HG03342 (cell line): Measurements from ENCODE around the gene TTC39C.
A peak's percentile ranks its signal among the peaks of the same experiment; 100 is the strongest.

Source experiments
- ATAC-seq: cut with Tn5 transposase; IDR thresholded peaks from one replicate; pipeline ENCODE4 v1.9.1; 2021; ENCODE audit warnings: mild to moderate bottlenecking, moderate library complexity; ENCODE audit not compliant: unreplicated experiment

The TTC39C gene

GRCh38 chr18:24014062-24014985 is at the start of gene TTC39C:
TTC39C (plus strand) TSS chr18:24014754; CDS start chr18:24014872, 118 bp downstream.
- ATAC-seq = peak; percentile 41

- ATAC-seq = no peak
Observed at GRCh38 chr18:23966909-23967308, 47.6 kb upstream of the TTC39C start.

- ATAC-seq = peak; percentile 63
Observed at GRCh38 chr18:23967321-23968089, 47.0 kb upstream of the TTC39C start.

DNA sequence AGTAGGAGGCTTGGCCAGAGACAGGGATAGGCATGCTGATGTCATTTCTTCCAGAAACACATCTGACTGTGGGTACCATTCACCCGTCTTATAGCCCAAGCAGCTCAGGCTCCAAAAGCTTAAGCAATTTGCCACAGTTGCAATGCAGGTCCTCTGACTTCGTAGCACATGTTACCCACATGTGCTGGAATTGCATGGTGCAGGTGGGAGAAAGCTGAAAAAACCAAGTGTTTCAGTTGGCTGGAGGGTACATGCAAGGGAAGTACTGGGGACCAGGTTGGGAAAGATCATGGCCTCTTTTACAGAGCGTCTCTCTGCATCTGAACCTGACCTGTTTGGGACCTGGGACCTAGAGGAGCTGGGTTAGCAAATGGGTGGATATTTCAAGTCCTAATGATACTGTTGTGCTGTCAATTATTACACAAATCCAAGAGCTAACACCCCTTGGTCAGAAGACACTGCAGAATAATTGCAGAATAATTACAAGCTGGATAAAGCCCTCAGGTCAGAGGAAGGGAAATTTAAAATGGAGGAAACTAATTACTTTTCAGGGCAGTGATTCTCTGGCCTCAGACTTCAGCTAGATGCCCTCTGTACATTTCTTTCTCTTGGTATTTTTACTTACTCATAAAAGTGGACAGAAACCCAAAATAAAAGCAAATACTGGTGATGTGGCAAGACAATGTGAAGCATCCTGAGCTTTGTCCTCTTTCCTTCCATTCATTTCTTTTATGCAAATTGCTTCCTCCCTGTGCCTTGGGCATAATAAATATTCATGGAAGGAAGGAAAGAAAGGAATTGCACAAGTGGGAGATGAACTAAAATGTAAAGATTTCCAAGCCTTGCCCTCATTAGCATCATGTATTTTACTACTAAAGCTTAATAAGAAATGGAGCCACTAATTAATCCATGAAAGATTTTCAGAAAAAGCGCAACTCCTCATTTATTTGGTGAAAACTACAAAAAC is 45.6 kb upstream of the TTC39C start:
- ATAC-seq = no peak

GRCh38 chr18:23969664-23970063 is 44.9 kb upstream of the TTC39C start:
- no peak for ATAC-seq

DNA sequence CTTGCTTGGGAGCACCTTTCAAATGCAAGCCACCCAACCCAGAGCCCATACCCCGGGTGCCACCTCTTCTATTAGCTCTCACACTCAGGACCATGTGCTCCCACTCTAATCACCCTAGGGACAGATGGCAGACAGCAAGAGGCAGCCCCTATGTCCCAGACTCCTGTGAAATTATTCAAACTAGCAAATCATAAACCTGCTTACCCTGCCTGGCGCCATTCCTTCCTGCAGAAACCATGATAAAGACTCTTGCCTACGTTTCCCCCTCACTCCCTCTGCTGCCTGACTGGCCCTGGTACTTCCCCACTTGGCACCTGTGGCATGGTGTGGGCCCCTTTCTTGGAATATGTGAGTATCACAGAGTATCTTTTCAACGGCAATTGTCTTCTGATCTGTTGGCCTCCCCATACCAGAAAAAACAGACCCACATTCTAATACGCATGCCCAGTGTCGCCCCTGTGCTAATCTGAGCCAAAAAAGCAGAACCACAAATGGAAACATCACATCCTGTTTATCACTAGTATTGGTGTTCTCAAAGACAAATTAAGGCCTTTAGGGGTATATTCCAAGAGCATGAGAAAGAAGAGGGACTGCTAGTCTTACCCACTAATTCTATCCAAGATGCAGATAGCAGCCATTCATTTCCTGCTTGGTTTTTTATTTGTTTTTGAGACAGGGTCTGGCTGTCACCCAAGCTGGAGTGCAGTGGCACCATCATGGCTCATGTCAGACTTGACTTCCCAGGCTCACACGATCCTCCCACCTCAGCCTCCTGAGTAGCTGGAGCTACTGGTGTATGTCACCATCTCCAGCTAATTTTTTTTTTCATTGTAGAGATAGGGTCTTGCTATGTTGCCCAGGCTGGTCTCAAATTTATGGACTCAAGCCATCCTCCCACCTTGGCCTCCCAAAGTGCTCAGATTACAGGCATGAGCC is 44.1 kb upstream of the TTC39C start:
- peak; percentile 37 for ATAC-seq

- no peak for ATAC-seq
Observed at GRCh38 chr18:23971097-23971440, 43.5 kb upstream of the TTC39C start.

- no peak for ATAC-seq
Observed at GRCh38 chr18:23971666-23972230, 42.8 kb upstream of the TTC39C start.

GRCh38 chr18:23972453-23972852 is 42.1 kb upstream of the TTC39C start:
- no peak for ATAC-seq

- ATAC-seq = no peak
Observed at GRCh38 chr18:23977103-23977502, 37.5 kb upstream of the TTC39C start.

DNA sequence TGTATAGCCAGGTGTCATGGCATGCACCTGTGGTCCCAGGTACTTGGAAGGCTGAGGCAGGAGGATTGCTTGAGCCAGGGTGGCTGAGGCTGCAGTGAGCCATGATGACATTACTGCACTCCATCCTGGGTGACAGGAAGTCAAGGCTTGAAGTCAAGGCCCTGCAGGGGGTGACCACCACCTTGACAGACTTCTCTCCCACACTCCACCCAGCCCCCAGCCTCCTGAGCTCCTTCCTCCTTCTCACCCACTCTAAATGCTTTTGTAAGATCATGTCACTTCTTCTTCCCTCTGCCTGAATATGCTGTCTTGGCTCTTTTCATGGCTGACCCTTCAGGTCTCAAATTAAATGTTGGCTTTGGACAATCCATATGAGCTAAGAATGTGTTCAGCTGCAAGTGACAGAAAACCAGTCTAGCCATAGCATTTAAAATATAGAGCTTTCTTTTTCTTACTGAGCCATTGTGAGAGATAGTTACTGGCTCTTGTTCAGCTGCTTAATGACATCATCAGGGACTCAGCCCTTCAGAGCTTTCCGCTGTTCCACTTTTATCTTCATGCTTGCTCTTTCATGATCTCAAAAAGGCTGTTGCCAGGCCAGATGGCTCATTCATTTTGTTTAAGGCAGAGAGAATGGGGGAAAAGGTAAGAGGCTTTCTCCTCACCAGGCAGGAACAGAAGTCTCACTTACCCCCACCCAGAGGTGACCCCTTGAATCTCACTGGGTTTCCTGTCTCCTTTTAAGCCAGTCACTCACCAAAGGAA is 36.7 kb upstream of the TTC39C start:
- ATAC-seq = no peak

- no peak for ATAC-seq
Observed at GRCh38 chr18:23981369-23981980, 33.1 kb upstream of the TTC39C start.

GRCh38 chr18:23982155-23983079 is 32.1 kb upstream of the TTC39C start:
- no peak for ATAC-seq

GRCh38 chr18:23983112-23983511 is 31.4 kb upstream of the TTC39C start:
- ATAC-seq = no peak

DNA sequence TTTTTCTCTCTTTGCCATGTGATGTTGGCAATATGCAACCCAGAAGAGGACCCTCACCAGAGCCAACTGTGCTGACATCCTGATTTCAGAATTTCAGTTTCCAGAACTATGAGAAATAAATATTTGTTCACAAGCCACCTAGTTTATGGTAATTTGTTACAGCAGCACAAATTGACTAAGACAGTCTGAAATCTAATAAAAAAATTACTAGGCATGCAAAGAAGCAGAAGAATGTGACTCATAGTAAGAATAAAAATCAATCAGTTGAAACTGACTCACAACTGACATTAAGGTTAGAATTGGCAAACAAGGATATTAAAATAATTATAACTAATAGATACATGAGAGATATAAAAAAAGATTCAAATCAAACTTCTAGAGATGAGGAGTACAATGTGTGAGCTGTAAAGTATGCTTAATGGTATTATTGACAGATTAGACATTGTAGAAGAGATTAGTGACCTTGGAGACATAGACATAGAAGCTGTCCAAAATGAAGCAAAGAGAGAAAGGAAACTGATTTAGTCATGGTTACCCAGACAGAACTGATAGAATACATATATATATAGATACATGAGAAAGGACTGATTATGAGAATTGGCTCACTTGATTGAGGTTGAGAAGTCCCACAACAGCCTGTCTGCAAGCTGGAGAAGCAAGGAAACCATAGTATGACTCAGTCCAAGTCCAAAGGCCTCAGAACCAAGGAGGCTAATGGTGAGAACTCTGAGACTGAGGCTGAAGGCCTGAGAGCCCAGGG is 27.8 kb upstream of the TTC39C start:
- ATAC-seq = no peak
